NB4 (cell line): ENCODE results near the gene TMEM47.

Experiments
- CTCF ChIP-seq: IDR thresholded peaks from one replicate; pipeline ENCODE4 v1.5.1; 2012; ENCODE audit warnings: low read depth, low read length
- MAX ChIP-seq: IDR thresholded peaks from 2 replicates; pipeline ENCODE4 v1.6.1; 2011; ENCODE audit warnings: low read depth, low read length
- MYC ChIP-seq: IDR thresholded peaks from 2 replicates; pipeline ENCODE4 v1.6.1; 2011; ENCODE audit warnings: low read depth, low read length
- POLR2A ChIP-seq: IDR thresholded peaks from 2 replicates; pipeline ENCODE4 v1.6.1; 2011; ENCODE audit warnings: mild to moderate bottlenecking; ENCODE audit not compliant: insufficient read length; ENCODE audit errors: extremely low read depth

DNA sequence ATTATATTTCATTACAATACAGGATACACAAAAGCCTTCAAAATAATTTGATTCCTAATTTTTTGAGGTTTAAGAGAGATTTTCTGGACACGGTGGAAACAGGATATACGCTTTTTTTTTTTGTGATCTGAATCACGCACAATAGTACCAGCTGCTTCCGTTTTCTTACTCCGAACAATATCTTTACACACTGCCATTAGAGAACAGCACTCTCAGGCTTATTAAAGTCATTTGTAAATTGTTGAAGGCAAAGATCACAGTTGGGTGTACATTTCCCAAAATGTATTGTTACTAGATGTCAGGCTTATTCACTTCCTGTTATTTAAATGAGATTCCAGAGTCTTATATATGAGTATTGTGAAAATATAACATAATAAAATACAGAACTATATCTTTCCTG, 71.5 kb downstream of the TMEM47 start:
- TF ChIP-seq CTCF (no peak), MYC (no peak), MAX (no peak), POLR2A (no peak)
